ENCODE data around the gene CHCHD6. TPM values are rescaled to one million over a fixed set of nuclear protein-coding genes. Genes with fewer than 3 reads are reported as not detected.

Gene CHCHD6
- total and polyA plus RNA-seq, 2 of the 4 experiments (the other 2 are of a cell fraction), result 18.8 to 28.9 TPM

DNA sequence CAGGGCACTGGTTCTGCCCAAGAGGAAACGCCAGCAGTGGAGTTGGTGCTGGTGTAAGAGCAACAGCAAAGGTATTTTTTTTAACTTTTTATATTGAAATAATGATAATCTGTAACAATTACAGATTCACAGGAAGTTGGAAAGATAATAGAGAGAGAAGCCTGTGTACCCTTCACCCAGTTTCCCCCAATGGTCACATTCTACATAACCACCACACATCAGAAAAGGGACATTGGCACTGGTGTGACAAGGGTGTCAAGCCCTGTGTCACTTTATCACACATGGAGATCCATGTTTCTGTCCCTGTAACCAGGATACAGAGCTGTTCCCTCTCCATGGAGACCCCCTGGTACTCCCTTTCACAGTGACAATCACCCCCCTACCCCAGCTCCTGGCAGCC, 269.8 kb downstream of the CHCHD6 start:
- Histone ChIP-seq H2AFZ (replicated peaks; ENCODE audit: low read length, poor library complexity) (no peak overlapping the region), H3K9ac (ENCODE audit: low read depth, low read length) (no peak overlapping the region), H2BK5ac (ENCODE audit: low read depth, low read length, poor library complexity, severe bottlenecking) (no peak overlapping the region), H2AK9ac (replicated peaks; ENCODE audit: low read depth, low read length, poor library complexity) (no peak overlapping the region), H3K79me1 (ENCODE audit: low read depth in 1 of 2, low read length in 2 of 2) (no peaks in the 10 kb centered on the region), H3K14ac (replicated peaks; ENCODE audit: low read depth, low read length) (no peak overlapping the region), H4K20me1 (ENCODE audit: insufficient read depth, low read length) (no peaks in the 10 kb centered on the region), H3K23ac (ENCODE audit: low read depth, low read length) (no peak overlapping the region), H3K36me3 (ENCODE audit: control insufficient read depth, insufficient read depth, low read length) (no peaks in the 10 kb centered on the region), H3K56ac (ENCODE audit: extremely low read depth, insufficient read depth, low read length) (no peak overlapping the region), H3K4ac (ENCODE audit: low read depth, low read length) (no peak overlapping the region), H3K4me2 (ENCODE audit: low read depth, low read length) (no peak overlapping the region), H3K9me1 (ENCODE audit: insufficient read depth, low read length) (peaks cover 5% of the 10 kb centered on the region), H4K8ac (ENCODE audit: low read depth in 2 of 2, low read length in 2 of 2) (no peak overlapping the region), H3K18ac (ENCODE audit: low read depth, low read length) (no peak overlapping the region), H2BK15ac (ENCODE audit: low read depth, low read length) (no peak overlapping the region), H4K5ac (ENCODE audit: low read depth, low read length) (no peak overlapping the region), H3K4me3 (ENCODE audit: insufficient read depth, low read depth, low read length) (no peak overlapping the region), H3K9me3 (ENCODE audit: control insufficient read depth, insufficient read depth, low read length) (peaks cover 9% of the 10 kb centered on the region), H2BK20ac (ENCODE audit: low read depth, low read length) (no peak overlapping the region), H3K4me1 (ENCODE audit: control insufficient read depth, insufficient read depth, low read length) (peaks cover 12% of the 10 kb centered on the region), H2AK5ac (ENCODE audit: low read depth, low read length) (no peak overlapping the region), H3K27me3 (ENCODE audit: control insufficient read depth, insufficient read depth, low read length) (no peaks in the 10 kb centered on the region; the same call in 1 of the 2 replicates), H3K27ac (ENCODE audit: insufficient read depth, low read length) (no peak overlapping the region), H2BK120ac (ENCODE audit: low read depth, low read length) (no peak overlapping the region), H4K91ac (ENCODE audit: insufficient read depth, low read depth, low read length) (no peak overlapping the region)
- in situ Hi-C loops (cut with MboI; ENCODE audit: low sequenced_read_pairs), result no loop called here
- POLR2A ChIA-PET (ENCODE audit: unreplicated experiment), result no interaction called here
- intact Hi-C loops (cut with micrococcal nuclease), result no loop called here
- TF ChIP-seq CTCF (conservative IDR thresholded peaks at IDR 0.05; ENCODE audit: low read depth, low read length), result no peak
- no peak for TF ChIP-seq BHLHE40 (IDR thresholded peaks at IDR 0.05; ENCODE audit: low read depth, low read length)
- TF ChIP-seq FOS (IDR thresholded peaks at IDR 0.05; ENCODE audit: low read depth, low read length), result no peak
- TF ChIP-seq SMC3 (IDR thresholded peaks at IDR 0.05; ENCODE audit: low read depth, low read length), result no peak
- no peak for TF ChIP-seq RCOR1 (IDR thresholded peaks at IDR 0.05; ENCODE audit: insufficient replicate concordance, low read length)
- TF ChIP-seq POLR2A (IDR thresholded peaks at IDR 0.05; ENCODE audit: low read depth, low read length), result no peak
- TF ChIP-seq MXI1 (IDR thresholded peaks at IDR 0.05; ENCODE audit: borderline replicate concordance, low read depth, low read length), result no peak
- CTCF ChIA-PET, result no interaction called here
- no TSS peak for BruUV-seq (replicated peaks)
- dilution Hi-C loops (cut with HindIII; ENCODE audit: low sequenced_read_pairs, unreplicated experiment), result no loop called here
- DNase-seq, result no peak
- ATAC-seq (ENCODE audit: low read depth), result no peak
- WGBS, 2 experiments (ENCODE audit: extremely low coverage in 2 of 2, insufficient read length in 1 of 2), result no CpG with 5 or more reads among the region's 1 CpG

Measured in IMR-90 (cell line).